SK-N-SH treated with all-trans-retinoic acid at 6 μM for 48 hours (cell line): ENCODE data around the gene TRIM56.

Source experiments
- RARB ChIP-seq: fragments of 250-450 bp; sonication (Bioruptor Pico); IDR thresholded peaks from 2 replicates; pipeline ENCODE4 v1.8.0; 2021; ENCODE audit warnings: mild to moderate bottlenecking, moderate library complexity
- ZNF70 ChIP-seq: fragments of 450-650 bp; formaldehyde crosslinking; IDR thresholded peaks from 2 replicates; pipeline ENCODE4 v1.5.0; 2020; ENCODE audit warnings: mild to moderate bottlenecking, moderate library complexity

GRCh38 chr7:101058355-101058754, 26.9 kb upstream of the TRIM56 start:
- no peak for TF ChIP-seq ZNF70 (CRISPR knock-in tag)
- no peak for TF ChIP-seq RARB (CRISPR knock-in tag)
